KMS-11 (cell line): ENCODE data around the gene FLAD1.

ENCODE experiments used
- H2AFZ ChIP-seq: fragments of 200-600 bp; sonication (generic); 2 replicates; pipeline ENCODE4 v1.6.1; 2016; ENCODE audit warnings: antibody characterized with exemption, mixed run types, low read depth
- H3K27ac ChIP-seq: fragments of 200-600 bp; sonication (generic); 2 replicates; pipeline ENCODE4 v1.6.1; 2016; ENCODE audit warnings: mild to moderate bottlenecking, mixed run types
- H3K27me3 ChIP-seq: fragments of 200-600 bp; sonication (generic); 2 replicates; pipeline ENCODE4 v1.6.1; 2017; ENCODE audit warnings: mild to moderate bottlenecking, low read depth, mixed run types, moderate library complexity; ENCODE audit not compliant: insufficient read depth
- H3K36me3 ChIP-seq: fragments of 200-600 bp; sonication (generic); 2 replicates; pipeline ENCODE4 v1.6.1; 2017; ENCODE audit warnings: mild to moderate bottlenecking, mixed run types; ENCODE audit not compliant: insufficient read depth
- H3K4me1 ChIP-seq: fragments of 200-600 bp; sonication (generic); 2 replicates; pipeline ENCODE4 v1.6.1; 2016; ENCODE audit warnings: mild to moderate bottlenecking, low read depth, mixed run types; ENCODE audit not compliant: poor library complexity, severe bottlenecking
- H3K4me2 ChIP-seq: fragments of 200-600 bp; sonication (generic); 2 replicates; pipeline ENCODE4 v1.7.0; 2016; ENCODE audit warnings: mild to moderate bottlenecking, mixed run types
- H3K4me3 ChIP-seq: fragments of 200-600 bp; sonication (generic); IDR thresholded peaks from 2 replicates; pipeline ENCODE4 v1.6.1; 2017; ENCODE audit warnings: low read depth, low read length, mixed read lengths; ENCODE audit not compliant: insufficient read depth
- H3K79me2 ChIP-seq: fragments of 200-600 bp; sonication (generic); 2 replicates; pipeline ENCODE4 v1.6.1; 2016; ENCODE audit warnings: low read depth, mixed run types; ENCODE audit not compliant: insufficient read depth
- H3K9ac ChIP-seq: fragments of 200-600 bp; sonication (generic); 2 replicates; pipeline ENCODE4 v1.6.1; 2016; ENCODE audit warnings: mild to moderate bottlenecking, mixed run types
- H4K20me1 ChIP-seq: fragments of 200-600 bp; sonication (generic); 2 replicates; pipeline ENCODE4 v1.6.1; 2016; ENCODE audit warnings: mild to moderate bottlenecking, mixed run types; ENCODE audit not compliant: insufficient read depth
- CTCF ChIP-seq: fragments of 200-600 bp; sonication (generic); conservative IDR thresholded peaks from 2 replicates; pipeline ENCODE4 v1.6.1; 2017; ENCODE audit warnings: low read depth, mild to moderate bottlenecking, antibody characterized with exemption, low read length, moderate library complexity, mixed read lengths

The FLAD1 gene

GRCh38 chr1:154962156-154962749 lies 20.9 kb upstream of the FLAD1 start:
- Histone ChIP-seq H2AFZ (peak overlapping the region; percentile 60), H3K4me2 (peak overlapping the region; percentile 93), H3K4me1 (peaks cover 39% of the 10 kb centered on the region), H3K27ac (peak overlapping the region; percentile 80), H3K79me2 (peaks cover 36% of the 10 kb centered on the region), H3K9ac (peak overlapping the region; percentile 78), H4K20me1 (no peaks in the 10 kb centered on the region), H3K36me3 (peaks cover 7% of the 10 kb centered on the region; the same call in 1 of the 2 replicates), H3K4me3 (peak overlapping the region; percentile 98), H3K27me3 (no peaks in the 10 kb centered on the region)
- TF ChIP-seq CTCF: 0 out of 2 replicates have a peak, but pooled peaks have one; percentile 0

DNA sequence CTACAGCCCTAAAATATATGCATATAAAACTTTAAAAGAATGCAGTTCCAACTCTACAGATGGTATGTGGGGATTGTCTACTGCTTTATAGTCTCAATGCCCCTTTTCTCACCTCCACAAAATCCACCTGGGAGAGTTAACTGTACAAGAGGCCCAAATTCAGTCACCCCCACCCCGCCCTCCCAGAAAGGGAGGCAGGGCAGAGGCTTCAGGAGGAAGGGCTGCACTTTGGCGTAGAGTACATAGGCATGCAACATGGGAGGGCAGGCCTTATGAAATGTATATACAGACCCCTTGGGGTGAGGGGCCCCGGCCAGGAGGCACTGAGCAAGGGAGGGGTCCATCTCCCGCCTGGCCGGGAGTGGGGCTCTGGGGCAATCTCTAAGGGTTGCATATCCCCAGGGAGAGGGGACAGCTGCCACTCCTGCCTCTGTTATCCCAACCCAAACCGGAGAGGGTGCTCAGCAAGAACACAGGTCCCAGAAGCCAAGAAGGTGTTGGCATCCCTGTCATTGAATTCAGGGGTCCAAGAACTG lies 20.3 kb upstream of the FLAD1 start:
- Histone ChIP-seq H3K4me2 (peak overlapping the region; percentile 93), H3K4me1 (peaks cover 38% of the 10 kb centered on the region), H4K20me1 (no peaks in the 10 kb centered on the region), H3K36me3 (peaks cover 7% of the 10 kb centered on the region; the same call in 1 of the 2 replicates), H3K27ac (peak overlapping the region; percentile 80; the same call in 1 of the 2 replicates), H3K27me3 (no peaks in the 10 kb centered on the region), H3K79me2 (peaks cover 40% of the 10 kb centered on the region), H3K4me3 (peak overlapping the region; percentile 98), H2AFZ (no peak overlapping the region), H3K9ac (peak overlapping the region; percentile 78; the same call in 1 of the 2 replicates)
- TF ChIP-seq CTCF: no peak

DNA sequence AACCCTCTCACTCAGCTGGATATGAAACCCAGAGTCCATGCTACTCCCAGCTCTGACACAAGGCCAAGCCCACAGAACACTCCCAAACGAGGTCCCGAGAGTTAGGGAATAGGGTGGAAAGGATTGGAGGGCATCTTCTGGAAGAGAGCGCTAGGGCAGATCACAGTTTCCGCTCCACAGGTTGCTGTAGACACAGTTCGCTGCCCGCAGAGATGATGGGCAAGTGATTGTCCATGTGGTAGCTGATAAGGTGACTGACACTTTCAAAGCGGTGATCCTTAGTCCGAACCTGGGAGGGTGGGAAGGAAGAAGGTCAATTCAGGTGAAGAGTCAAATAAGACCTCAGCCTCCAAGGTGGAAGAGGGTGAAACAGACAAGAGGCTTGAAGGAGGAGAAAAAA lies 19.5 kb upstream of the FLAD1 start:
- H3K27me3 ChIP-seq: no peaks in the 10 kb centered on the region
- peaks cover 38% of the 10 kb centered on the region for H3K4me1 ChIP-seq
- no peak overlapping the region for H2AFZ ChIP-seq
- no peaks in the 10 kb centered on the region for H4K20me1 ChIP-seq
- peak overlapping the region; percentile 2; the same call in 1 of the 2 replicates for H3K27ac ChIP-seq
- H3K9ac ChIP-seq: no peak overlapping the region
- H3K4me3 ChIP-seq: no peak overlapping the region
- peak overlapping the region; percentile 93; the same call in 1 of the 2 replicates for H3K4me2 ChIP-seq
- H3K36me3 ChIP-seq: peaks cover 7% of the 10 kb centered on the region; the same call in 1 of the 2 replicates
- H3K79me2 ChIP-seq: peaks cover 40% of the 10 kb centered on the region
- no peak for TF ChIP-seq CTCF

DNA sequence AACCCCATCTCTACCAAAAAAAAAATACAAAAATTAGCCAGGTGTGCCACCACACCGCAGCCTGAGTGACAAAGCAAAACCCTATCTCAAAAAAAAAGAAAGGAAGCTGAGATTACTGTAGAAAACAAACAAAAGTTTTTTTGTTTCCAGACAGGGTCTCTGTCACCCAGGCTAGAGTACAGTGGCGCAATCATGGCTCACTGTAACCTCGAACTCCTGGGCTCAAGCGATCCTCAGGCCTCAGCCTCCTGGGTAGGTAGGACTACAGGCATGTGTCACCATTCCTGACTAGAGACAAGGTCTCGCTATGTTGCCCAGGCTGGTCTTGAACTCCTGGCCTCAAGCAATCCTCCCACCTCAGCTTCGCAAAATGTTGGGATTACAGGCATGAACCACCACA lies 18.8 kb upstream of the FLAD1 start:
- no peaks in the 10 kb centered on the region for H3K27me3 ChIP-seq
- peaks cover 45% of the 10 kb centered on the region for H3K4me1 ChIP-seq
- peaks cover 43% of the 10 kb centered on the region for H3K79me2 ChIP-seq
- no peak for TF ChIP-seq CTCF
- H2AFZ ChIP-seq: no peak overlapping the region
- H3K36me3 ChIP-seq: peaks cover 7% of the 10 kb centered on the region; the same call in 1 of the 2 replicates
- no peaks in the 10 kb centered on the region for H4K20me1 ChIP-seq
- H3K4me2 ChIP-seq: no peak overlapping the region
- H3K4me3 ChIP-seq: peak overlapping the region; percentile 24
- H3K9ac ChIP-seq: no peak overlapping the region
- peak overlapping the region; percentile 6; the same call in 1 of the 2 replicates for H3K27ac ChIP-seq
